NCI-H128 (cell line): ENCODE data around the gene EYA4.

Source experiments
- DNase-seq: peaks from one replicate; lab custom pipeline; 2025; ENCODE audit not compliant: unreplicated experiment; lab: John Stamatoyannopoulos, UW

The EYA4 gene

DNA sequence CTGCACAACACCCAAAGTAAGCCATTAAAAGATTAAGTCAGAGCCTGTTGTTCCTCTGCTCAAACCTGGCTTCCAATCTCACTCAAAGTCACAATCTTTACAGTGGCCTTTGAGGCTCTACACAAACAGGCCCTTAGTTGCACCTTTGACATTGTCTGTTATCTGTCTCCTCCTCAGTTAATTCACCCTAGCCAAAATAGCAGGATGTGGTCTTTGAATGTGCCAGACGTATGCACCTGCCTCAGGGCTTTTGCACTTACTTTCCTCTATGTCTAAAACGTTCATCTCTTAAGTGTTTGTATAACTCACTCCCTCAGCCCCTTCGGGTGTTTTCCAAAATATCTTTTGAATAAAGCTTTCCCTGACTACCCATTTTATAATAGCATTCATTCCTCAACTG lies 107.7 kb downstream of the EYA4 start:
- DNase-seq: no peak

DNA sequence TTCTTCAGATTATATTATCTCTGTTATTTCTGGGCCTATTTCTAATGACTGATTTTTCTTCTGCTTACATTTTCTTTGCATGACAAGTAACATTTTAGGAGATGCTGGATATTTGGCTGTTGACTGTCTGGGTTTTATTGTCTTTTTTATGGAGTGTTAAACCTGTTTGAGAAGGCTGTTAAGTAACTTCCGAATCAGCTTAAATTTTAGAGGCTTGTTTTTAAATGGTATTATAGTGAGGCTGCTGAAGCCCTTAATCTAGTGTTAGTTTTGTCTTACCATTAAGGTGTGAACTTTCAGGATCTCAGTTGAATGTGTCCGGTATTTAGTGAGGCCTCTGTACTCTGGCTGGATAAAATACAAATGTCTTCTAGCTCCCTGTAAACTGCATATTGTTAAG lies 109.8 kb downstream of the EYA4 start:
- no peak for DNase-seq

DNA sequence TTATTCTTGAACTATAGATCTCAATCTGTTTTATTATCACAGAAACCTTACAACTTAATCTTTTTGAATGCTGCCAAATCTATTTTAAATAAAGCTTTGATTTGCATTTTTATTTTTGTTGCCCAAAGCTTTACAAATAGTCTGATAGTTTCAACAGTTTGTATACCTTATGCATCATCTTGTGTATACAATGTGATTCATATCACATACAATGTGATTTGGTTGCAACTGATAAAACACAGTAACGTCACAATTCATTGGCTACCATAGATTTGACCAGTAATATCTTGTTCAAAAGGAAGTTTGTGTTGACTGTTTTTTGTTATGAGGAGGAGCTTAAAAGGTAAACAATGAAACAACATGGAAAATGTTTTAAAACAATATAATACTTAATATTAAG lies 110.9 kb downstream of the EYA4 start:
- no peak for DNase-seq

DNA sequence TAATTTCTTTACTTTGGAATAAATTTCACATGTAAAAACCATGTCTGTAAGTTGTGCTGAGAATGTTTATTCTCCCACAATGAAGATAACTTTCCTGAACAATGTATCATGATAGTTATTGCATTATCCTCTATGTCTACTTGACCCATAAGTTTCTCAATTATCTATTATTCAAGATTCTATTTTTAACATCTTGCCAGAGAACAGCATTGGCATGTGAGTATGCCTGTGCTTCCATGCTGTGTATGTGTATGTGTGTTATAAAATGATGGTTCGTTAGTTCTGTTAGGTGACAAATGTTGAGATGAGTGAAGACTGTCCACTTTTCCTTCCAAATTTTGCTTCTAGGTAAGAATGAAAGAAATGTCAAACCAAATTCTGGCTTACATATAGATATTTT lies 111.9 kb downstream of the EYA4 start:
- no peak for DNase-seq

DNA sequence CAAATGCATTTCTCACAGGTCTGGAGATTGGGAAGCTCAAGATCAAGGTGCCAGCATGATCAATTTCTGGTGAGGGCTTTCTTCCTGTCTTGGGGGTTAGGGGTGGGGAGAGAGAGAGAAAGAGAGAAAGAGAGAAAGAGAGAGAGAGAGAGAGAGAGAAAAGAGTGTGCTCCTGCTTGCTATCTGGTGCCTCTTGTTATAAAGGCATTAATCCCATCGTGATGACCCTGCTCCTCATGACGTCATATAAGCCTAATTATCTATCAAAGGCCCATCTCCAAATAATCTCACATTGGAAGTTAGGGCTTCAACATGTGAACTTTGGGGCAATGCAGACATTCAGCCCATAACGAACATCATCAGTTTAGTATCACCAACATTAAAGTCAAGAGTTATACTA lies 114.8 kb downstream of the EYA4 start:
- DNase-seq: no peak

DNA sequence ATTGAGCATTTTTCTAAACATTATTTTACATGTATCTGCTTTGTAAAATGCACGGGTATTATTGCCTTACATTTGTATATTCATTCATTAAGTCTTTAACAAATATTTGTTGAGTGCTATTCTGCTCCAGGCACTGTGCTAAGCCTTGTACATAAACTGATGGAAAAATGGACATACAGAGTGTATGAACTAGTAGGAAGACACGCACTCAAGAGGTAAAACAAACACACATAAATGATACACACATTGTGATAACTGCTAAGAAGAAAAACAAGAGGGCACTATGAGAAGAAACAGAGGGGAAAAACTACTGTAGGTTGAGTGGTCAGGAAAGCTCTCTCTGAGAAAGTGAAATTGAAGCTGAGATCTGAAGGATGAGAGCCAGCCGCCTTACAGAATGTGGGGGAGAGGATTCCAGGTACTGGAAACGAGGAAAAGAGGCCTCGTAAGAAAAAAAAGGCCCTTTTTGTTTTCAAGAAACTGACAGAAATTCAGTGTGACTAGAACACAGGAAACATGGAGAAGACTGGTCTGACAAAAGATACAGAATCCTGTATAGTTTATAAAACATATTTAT lies 117.5 kb downstream of the EYA4 start:
- no peak for DNase-seq

DNA sequence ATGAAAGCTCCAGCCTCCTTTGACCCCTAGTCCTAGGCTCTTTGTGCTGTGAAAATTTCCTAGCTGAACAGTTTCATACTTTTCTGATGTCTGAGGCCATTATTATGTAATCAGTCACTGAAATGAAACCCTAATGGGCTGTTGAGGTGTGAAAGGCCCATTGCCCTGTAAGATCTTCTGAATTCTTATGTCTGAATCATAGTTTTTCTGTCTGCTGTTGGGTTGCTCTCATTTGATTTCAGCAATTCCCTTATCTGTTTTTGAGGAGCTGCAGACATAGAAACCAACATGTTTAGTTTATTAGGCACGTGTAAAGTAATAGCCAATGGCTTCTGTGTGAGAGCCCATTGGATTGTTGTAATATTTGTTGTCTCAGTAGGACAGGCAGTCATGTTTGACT lies 118.1 kb downstream of the EYA4 start:
- no peak for DNase-seq

DNA sequence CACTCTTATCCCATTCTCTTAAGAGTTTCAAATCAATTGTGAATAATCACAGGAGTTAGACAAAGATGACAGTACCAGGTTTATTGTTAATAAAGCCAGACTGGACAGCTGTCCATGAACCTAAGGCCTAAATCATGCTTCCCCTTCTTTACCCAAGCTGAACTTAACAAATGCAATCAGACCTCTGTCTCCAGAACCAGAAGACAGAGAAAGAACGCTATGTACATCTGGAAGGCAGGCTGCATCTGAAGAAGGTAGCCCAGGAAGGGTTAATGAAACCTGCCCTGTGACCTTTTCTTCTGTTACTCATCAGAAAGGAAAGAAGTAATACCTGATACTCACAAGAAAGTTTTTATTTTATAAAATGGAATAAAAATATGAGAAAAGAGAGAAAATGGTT lies 118.6 kb downstream of the EYA4 start:
- no peak for DNase-seq

DNA sequence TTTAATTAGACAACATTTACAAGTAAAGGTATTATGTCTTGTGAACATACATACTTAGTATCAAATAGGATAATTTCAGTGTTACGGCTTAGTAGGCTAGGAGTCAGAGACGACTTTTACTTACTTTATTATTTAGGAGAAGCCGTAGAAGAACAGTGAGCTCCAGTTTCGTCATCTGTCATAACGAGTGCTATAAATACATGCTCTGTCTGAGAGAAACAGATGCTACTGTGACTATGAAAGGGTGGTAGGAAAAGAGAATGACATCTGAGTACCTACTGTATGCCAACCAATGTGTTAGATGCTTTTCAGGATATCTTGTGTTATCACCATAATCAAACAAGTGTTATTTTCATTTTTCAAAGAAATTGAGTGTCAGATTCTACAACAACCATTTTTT lies 119.0 kb downstream of the EYA4 start:
- no peak for DNase-seq

DNA sequence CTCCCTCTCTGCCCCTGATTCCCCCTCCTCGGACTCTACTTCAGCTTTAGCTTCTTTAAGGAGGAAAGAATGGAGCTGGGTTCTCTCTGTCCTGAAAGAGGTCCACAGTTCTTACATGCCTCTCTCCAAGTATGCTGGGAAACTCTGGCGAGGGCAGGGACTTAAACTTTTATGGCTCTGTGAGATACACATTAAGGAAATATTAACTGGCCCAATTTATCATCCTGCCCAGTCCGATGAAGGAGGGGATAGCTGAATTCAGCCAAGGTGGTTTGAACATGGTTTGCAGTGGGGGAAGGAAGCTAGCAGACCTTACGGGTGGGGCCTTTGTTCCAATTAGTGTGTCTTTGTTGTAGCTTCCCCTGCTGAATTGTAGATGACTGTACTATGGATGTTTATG lies 121.7 kb downstream of the EYA4 start:
- no peak for DNase-seq

DNA sequence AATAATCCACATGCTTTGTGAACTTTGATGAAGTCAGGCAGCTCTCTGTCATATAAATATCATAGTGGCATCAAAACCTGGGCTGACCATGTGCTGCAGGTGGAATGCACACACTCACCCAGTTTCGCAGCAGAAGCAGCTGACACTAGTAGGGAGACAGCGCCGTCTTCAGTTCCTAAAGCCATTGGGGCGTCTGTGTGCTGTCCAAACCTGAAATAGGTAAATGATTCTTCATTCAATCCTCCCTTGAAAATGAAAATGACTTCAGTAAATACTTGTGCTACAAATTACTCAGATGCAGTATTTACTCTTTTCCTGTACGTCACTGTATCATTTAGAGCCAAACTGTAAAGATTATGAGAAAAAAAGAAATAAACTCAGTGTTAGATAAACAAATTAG lies 127.5 kb downstream of the EYA4 start:
- DNase-seq: no peak

DNA sequence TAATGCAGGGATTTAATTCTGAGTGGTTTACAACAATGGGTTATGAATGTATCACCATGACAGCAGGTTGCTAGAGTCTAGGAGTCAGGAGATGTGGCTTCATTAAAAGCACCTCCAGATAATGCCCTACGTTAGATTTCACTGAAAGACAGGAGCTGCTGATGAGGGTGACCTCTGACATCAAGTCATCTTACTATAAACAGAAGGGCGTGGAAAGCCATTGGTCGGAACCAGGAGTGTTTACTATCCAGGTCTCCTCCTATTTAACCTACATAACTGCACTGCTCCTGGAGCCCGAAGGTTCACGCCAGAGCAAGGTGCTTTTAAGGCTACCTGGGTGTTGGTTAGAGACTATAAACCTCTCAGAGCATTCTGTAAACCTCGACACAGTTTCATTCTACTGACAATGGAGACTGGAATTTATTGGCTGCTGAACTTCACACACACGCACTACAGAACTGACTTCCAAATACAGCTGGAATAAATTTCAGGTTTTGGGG lies 128.7 kb downstream of the EYA4 start:
- no peak for DNase-seq

DNA sequence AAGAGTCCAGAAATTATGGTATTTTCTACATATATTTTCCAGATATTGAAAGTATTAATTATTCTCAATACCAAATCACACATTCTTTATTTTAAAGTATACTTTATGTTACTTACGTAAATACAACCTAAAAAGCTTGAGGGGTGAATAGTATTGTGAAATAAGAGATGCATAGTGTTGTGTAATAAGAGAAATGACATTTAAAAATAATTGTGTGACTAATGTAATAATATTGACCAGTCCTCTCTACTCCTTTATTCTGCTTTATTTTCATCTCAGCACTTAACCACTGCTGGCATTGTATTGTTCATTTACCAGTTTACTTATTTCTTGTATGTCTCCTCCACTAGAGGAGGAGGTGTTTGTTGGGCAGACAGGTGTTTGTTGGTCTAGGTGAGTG lies 135.6 kb downstream of the EYA4 start:
- no peak for DNase-seq

DNA sequence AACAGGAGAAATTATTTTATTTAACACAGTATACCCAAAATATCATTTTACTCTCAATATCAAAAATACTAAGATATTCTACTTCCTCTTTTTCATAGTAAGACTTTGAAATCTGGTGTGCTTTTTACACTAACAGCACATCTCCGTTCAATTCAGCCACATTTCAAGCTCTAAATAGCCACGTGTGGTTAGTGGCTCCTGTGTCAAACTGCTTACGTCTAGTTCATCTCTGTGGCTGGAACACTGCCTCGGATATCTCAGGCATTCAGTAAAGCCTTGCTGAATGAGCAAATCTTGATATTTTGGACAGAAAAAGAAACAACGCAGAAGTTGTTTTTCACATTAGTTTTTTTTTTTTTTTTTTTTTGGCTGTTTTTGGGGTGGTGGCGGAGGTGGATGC lies 136.1 kb downstream of the EYA4 start:
- no peak for DNase-seq

DNA sequence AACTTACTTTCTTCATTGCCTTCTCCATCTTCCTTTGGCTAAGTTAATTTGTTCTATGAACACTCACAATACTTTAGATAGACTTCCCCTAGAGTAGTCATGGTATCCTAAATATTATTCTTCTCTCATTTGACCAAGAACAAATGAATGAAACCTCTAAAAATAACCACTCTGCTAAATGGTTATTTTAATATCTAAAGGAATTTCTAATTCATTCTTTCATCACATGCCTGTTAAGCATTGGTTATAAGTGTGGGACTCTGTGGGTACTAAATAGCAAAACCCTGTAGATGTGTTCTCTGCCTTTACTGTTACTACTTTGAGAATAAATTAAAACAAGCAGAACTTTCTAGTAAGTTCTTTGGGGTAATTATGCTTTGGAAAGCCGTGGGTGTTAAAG lies 138.9 kb downstream of the EYA4 start:
- no peak for DNase-seq

DNA sequence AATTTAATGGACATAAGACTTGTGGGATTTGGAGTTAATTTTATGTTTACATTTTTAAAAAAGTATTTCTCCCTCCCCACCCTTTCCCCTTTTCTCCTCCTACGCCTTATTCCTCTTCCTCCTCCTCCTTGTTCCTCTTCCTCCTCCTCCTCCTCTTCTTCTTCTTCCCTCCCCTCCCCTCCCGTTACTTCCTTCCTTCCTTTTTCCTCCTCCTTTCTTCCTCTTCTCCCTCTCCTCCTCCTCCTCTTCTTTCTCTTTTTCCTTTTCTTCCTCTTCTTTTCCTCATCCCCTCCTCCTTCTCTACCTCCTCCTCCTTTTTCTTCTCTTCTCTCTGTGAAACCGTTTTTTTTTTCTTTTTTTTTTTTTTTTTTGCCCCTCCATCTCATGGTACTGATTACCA lies 139.6 kb downstream of the EYA4 start:
- DNase-seq: no peak

DNA sequence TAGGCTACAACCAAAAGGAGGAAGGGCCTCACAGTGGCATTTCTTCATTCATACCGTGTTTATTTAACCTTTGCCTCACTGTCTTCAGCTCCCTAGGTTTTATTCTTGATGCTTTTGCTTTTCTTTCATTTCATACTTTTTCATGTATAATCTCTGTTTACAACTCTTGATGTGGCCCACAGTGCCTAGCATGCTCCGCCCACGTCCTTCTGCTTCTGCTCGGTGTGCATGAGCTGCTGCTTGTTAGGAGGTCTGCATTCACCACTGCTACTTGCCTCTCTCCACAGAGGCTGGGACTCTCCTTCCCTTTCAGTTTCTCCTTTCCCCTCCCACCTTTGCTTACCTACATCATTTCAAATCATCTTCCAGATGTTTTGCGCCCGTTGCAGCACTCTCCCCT lies 147.6 kb downstream of the EYA4 start:
- DNase-seq: no peak

DNA sequence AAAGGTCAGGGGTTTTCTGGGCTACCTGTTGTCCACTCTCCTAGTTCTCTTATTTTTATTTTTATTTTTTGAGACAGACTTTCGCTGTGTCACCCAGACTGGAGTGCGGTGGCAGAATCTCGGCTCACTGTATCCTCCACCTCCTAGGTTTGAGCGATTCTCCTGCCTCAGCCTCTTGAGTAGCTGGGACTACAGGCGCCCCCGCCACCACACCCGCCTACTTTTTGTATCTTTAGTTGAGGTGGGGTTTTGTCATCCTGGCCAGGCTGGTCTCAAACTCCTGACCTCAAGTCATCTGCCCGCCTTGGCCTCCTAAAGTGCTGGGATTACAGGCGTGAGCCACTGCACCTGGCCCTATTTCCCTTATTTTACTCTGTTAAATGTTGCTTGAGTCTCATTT lies 149.0 kb downstream of the EYA4 start:
- DNase-seq: no peak

DNA sequence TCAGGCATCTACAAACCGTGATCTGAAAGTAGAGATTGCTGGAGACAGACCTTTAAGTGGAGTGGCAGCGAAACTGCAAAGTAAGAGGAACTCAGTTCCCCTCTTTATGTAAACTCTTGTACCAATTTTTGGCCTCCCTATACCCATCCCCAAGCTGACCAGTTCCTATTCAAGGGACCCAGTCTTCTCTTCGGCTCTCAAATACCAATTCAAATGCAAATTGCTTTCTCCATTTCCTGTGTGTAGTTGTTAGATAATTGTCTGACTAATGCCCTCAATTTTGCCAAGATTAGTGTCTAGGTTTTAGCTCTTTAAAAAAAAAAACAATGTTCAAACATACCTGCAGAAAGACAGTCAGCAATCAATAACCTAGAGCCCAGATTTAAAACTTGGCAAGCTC lies 150.9 kb downstream of the EYA4 start:
- no peak for DNase-seq

DNA sequence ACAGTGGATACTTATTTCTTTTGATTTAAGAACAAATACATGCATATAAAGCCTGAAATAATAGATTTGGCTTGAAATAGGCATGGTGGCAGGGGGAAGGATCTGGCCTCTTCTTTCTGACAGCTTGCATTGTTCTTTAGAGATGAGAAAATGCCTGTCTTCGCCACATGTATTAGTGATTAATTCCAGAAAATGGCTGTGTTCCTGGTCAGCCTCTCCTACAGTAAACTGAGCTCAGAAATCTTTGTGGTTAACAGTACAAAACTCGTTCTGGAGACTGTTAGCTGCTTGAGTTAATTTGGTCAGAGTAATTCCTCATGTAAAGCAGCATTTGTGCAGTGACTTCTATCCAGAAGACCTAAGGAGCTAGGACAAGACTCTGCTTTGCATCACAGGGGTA lies 151.5 kb downstream of the EYA4 start:
- DNase-seq: no peak

DNA sequence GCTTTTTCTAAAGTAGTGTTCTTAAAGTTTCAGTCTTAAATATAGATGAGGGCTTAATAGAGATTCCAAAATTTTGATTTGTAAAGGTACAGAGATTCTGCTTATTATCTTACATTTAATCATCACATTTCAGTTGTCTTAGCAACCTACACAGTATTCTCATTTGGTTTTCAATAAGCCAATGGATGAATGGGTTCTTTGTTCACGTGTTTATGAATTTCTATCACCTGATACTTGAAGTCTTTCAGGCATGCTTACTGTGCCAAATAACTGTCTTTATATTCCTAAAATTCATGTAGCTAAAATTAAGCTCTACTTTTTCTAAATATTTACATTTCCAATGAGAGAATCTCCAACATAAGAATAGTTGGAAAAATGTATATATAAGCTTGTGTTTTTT lies 152.7 kb downstream of the EYA4 start:
- DNase-seq: no peak

DNA sequence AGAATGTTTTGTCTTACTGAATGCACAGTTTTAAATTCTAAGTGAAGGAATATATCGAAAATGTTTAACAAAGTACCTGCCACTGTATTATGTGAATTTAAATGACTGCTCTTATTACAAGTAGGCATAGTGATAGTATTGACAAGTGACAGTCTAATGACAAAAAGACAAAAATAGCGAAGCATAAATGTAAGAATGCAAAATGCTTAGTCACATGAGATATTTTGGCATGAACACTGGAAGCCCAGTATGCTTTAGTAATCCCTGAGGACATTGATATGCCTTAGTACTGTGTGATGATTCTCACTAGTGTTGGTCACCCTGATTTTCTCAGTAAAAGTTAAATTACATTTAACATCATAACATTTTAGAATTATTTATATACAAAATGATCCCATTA lies 153.5 kb downstream of the EYA4 start:
- DNase-seq: no peak

DNA sequence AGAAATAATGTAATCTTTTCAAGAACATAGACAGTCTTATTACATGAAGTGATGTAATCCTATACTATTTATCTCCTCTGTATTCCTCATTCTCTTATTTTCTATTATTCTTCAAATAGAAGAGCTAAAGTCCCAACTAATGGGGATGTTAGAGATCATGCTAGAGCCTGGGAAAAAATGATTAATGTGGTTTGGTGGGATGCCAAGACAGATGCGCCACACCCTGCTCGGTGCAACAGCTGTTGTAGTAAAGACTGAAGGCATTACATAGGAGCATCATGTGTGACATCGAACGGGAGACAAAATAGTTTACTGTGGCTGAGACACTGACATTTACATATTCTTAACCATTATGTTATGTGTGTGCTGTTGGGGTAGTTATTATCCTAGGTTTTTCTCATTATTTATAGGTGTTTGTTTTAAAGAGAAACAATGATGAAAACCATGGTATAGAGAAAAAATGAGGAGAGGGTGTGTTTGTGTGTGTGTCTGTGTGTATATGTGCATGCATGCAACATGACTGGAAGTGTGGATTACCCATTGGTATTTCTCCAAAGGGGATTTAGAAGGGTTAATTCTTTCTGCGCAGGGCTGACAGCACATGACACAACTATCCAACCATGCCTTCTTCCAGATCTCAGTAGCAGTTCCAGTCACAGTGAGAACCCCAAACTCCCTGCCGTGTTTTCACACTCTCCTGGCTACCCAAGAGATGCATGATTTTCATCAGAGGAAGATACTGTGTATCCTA lies 155.3 kb downstream of the EYA4 start:
- no peak for DNase-seq
